HCT116 (cell line): Measurements from ENCODE around the gene SPTBN1. TPM values are rescaled to one million over a fixed set of nuclear protein-coding genes. Genes with fewer than 3 reads are reported as not detected.

Source experiments
- ATAC-seq: fragments of 200-7000 bp; cut with Tn5 transposase; 2 replicates; pipeline ENCODE4 v1.9.1; 2020; ENCODE audit warnings: mild to moderate bottlenecking, moderate library complexity
- BruUV-seq: library from RNA; stranded (reverse); fragments of 400-500 nt; replicated peaks from 2 replicates; lab custom pipeline; 2021; lab: Mats Ljungman, UMichigan
- CTCF ChIA-PET: fragments of 300-600 bp; sonication (Branson Sonifier 250); formaldehyde crosslinking; loops from one replicate; lab custom pipeline; 2021; ENCODE audit warnings: antibody characterized with exemption; lab: Charles Lee
- POLR2A ChIA-PET: fragments of 300-600, 350-600 bp; sonication (Branson Sonifier 250); formaldehyde crosslinking; loops from one replicate; lab custom pipeline; 2021; ENCODE audit warnings: antibody characterized with exemption; lab: Charles Lee
- RAD21 ChIA-PET, 2 experiments: fragments of 300-600 bp; sonication (Branson Sonifier 250); formaldehyde crosslinking; loops; one replicate each; lab custom pipeline; 2023; ENCODE audit warnings: low total read pairs in 2 of 2; ENCODE audit not compliant: uncharacterized antibody in 2 of 2, unreplicated experiment in 2 of 2, low non-redundant PET in 1 of 2; lab: Charles Lee
- DNase-seq: peaks from one replicate; pipeline ENCODE4 v3.0.0-alpha.2; 2010; ENCODE audit warnings: low read depth, low spot score
- H2AFZ ChIP-seq: fragments of 200-600 bp; shearing (Covaris generic), sonication (generic); 2 replicates; pipeline ENCODE4 v1.6.1; 2017; ENCODE audit warnings: low read depth, mixed run types, mixed read lengths, antibody characterized with exemption, low read length; ENCODE audit not compliant: poor library complexity, severe bottlenecking
- H3K27ac ChIP-seq: 2 replicates; pipeline ENCODE4 v1.5.1; 2012; ENCODE audit warnings: low read depth, low read length
- H3K27me3 ChIP-seq: fragments of 200-600 bp; sonication (generic); 2 replicates; pipeline ENCODE4 v1.6.1; 2016; ENCODE audit warnings: mixed run types, low read length, mixed read lengths; ENCODE audit not compliant: insufficient read depth
- H3K36me3 ChIP-seq, 2 experiments: fragments of 200-500 bp in 1 of 2; fragments of 200-600 bp in 1 of 2; sonication (Bioruptor generic) in 1 of 2; sonication (generic) in 1 of 2; 2 replicates each; pipeline versions ENCODE4 v1.5.1 to v1.6.1; 2014 to 2016; ENCODE audit warnings: low read length in 2 of 2, inconsistent platforms in 1 of 2, mixed read lengths in 1 of 2, mixed run types in 1 of 2; ENCODE audit not compliant: insufficient read depth in 2 of 2, control insufficient read depth in 1 of 2
- H3K4me1 ChIP-seq, 2 experiments: fragments of 200-600 bp in 1 of 2; sonication (generic) in 1 of 2; 2 replicates each; pipeline versions ENCODE4 v1.5.1 to v1.6.1; 2012 to 2017; ENCODE audit warnings: low read length in 2 of 2, inconsistent platforms in 1 of 2, mild to moderate bottlenecking in 1 of 2, mixed read lengths in 1 of 2, mixed run types in 1 of 2, moderate library complexity in 1 of 2; ENCODE audit not compliant: insufficient read depth in 2 of 2, control insufficient read depth in 1 of 2
- H3K4me2 ChIP-seq: fragments of 200-600 bp; sonication (generic); 2 replicates; pipeline ENCODE4 v1.6.1; 2017; ENCODE audit warnings: mixed run types, low read length, mixed read lengths
- H3K4me3 ChIP-seq, 2 experiments: fragments of 200-600 bp in 1 of 2; sonication (generic) in 1 of 2; replicated peaks in 1 of 2; 2 replicates each; pipeline ENCODE4 v1.5.1; 2011 to 2016; ENCODE audit warnings: low read length in 2 of 2, control low read depth in 1 of 2, low read depth in 1 of 2, mild to moderate bottlenecking in 1 of 2, mixed read lengths in 1 of 2, mixed run types in 1 of 2
- H3K79me2 ChIP-seq: fragments of 200-600 bp; sonication (generic); 2 replicates; pipeline ENCODE4 v1.6.1; 2017; ENCODE audit warnings: mild to moderate bottlenecking, mixed run types, low read length, moderate library complexity, mixed read lengths; ENCODE audit not compliant: insufficient read depth
- H3K9ac ChIP-seq: fragments of 200-600 bp; sonication (generic); 2 replicates; pipeline ENCODE4 v1.6.1; 2016; ENCODE audit warnings: low read length, mixed read lengths
- H3K9me2 ChIP-seq: fragments of 200-600 bp; sonication (generic), shearing (Covaris generic); 2 replicates; pipeline ENCODE4 v1.6.1; 2017; ENCODE audit warnings: mixed run types, mild to moderate bottlenecking, moderate library complexity; ENCODE audit not compliant: insufficient read depth
- H3K9me3 ChIP-seq, 2 experiments: fragments of 200-500 bp in 1 of 2; fragments of 200-600 bp in 1 of 2; sonication (Bioruptor generic) in 1 of 2; sonication (generic) in 1 of 2; 2 replicates each; pipeline ENCODE4 v1.6.1; 2014 to 2017; ENCODE audit warnings: low read length in 2 of 2, mixed read lengths in 2 of 2, inconsistent platforms in 1 of 2, low read depth in 1 of 2, mild to moderate bottlenecking in 1 of 2, mixed run types in 1 of 2, moderate library complexity in 1 of 2; ENCODE audit not compliant: control insufficient read depth in 1 of 2, insufficient read depth in 1 of 2
- H4K20me1 ChIP-seq: fragments of 200-600 bp; sonication (generic), shearing (Covaris generic); 2 replicates; pipeline ENCODE4 v1.6.1; 2017; ENCODE audit warnings: mixed run types, mild to moderate bottlenecking, moderate library complexity; ENCODE audit not compliant: insufficient read depth
- CBX3 ChIP-seq: IDR thresholded peaks from 2 replicates; pipeline ENCODE4 v1.6.1; 2012; ENCODE audit warnings: low read depth
- CEBPB ChIP-seq: IDR thresholded peaks from 2 replicates; pipeline ENCODE4 v1.6.1; 2012; ENCODE audit warnings: low read depth
- EZH2phosphoT487 ChIP-seq: fragments of 200-600 bp; IDR thresholded peaks from 2 replicates; pipeline ENCODE4 v1.6.1; 2018; ENCODE audit warnings: antibody characterized with exemption, borderline replicate concordance
- FOSL1 ChIP-seq: IDR thresholded peaks from 2 replicates; pipeline ENCODE4 v1.6.1; 2012; ENCODE audit warnings: low read depth
- JUND ChIP-seq: IDR thresholded peaks from 2 replicates; pipeline ENCODE4 v1.6.1; 2012
- POLR2A ChIP-seq: IDR thresholded peaks from 2 replicates; pipeline ENCODE4 v1.7.0; 2011; ENCODE audit warnings: borderline replicate concordance; ENCODE audit not compliant: insufficient read depth, insufficient read length; ENCODE audit errors: extremely low read depth
- POLR2AphosphoS5 ChIP-seq: IDR thresholded peaks from 2 replicates; pipeline ENCODE4 v1.6.1; 2011; ENCODE audit warnings: mild to moderate bottlenecking, low read depth, low read length, moderate library complexity
- SIN3A ChIP-seq: IDR thresholded peaks from 2 replicates; pipeline ENCODE4 v1.6.1; 2012; ENCODE audit warnings: low read depth
- SP1 ChIP-seq: IDR thresholded peaks from 2 replicates; pipeline ENCODE4 v1.6.1; 2012; ENCODE audit warnings: low read depth
- TCF7L2 ChIP-seq: IDR thresholded peaks from 2 replicates; pipeline ENCODE4 v1.7.0; 2011; ENCODE audit warnings: borderline replicate concordance, inconsistent platforms; ENCODE audit not compliant: insufficient read depth, insufficient read length; ENCODE audit errors: extremely low read depth
- ZFX ChIP-seq: fragments of 450-650 bp; IDR thresholded peaks from 2 replicates; pipeline ENCODE4 v1.6.1; 2017
- intact Hi-C: fragments of 100-400 bp; cut with micrococcal nuclease; formaldehyde crosslinking; loops from 2 replicates; pipeline ENCODE4 v1.10.0; 2022
- total RNA-seq: library from RNA; stranded (reverse); gene quantifications from one replicate; pipeline ENCODE4 v1.2.1, GENCODE V29; 2021; ENCODE audit not compliant: unreplicated experiment
- TF ChIP-seq, protein P1 (sequence below): IDR thresholded peaks from 2 replicates; pipeline ENCODE4 v1.6.1; 2012
- TF ChIP-seq, protein P2 (sequence below), 3 experiments: fragments of 200-600 bp in 1 of 3; sonication (generic) in 1 of 3; IDR thresholded peaks in 2 of 3; conservative IDR thresholded peaks in 1 of 3; 2 replicates each; pipeline ENCODE4 v1.5.1; 2012 to 2017; ENCODE audit warnings: low read depth in 2 of 3, low read length in 2 of 3, antibody characterized with exemption in 1 of 3, borderline replicate concordance in 1 of 3, control low read depth in 1 of 3, mild to moderate bottlenecking in 1 of 3, mixed read lengths in 1 of 3, mixed run types in 1 of 3, moderate library complexity in 1 of 3; ENCODE audit not compliant: insufficient read depth in 1 of 3
- TF ChIP-seq, protein P3 (sequence below): IDR thresholded peaks from 2 replicates; pipeline ENCODE4 v1.6.1; 2012

Gene SPTBN1
- total RNA-seq, 1 experiment from 2014 or later = 84.4 TPM

DNA sequence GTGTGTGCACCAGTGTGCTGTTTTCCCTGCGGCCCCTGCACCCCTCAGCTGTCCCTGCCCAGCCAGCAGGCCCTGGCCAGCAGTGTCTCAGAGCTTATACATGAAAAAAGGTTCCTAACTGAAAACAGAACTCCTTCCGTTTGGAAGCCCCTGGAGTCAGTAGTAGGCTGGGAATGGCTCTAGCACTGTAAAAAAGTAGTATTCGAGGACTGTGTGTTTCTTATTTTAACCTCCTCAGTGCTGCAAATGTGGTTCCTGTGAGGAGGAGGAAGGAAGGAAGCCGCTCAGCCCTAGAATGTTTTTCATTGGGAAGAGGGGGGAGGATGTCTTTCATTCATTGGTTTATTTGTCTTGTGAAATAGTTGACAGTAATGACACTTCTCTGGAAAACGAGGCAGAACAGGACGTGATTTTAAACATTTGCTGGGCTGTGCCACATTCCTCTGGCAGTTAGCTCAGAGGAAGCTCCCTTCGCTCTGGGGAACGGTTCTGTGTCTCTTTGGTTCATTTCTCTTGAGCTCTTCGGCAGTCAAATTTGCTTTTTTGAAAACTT is 103.5 kb downstream of the SPTBN1 start:
- Histone ChIP-seq H2AFZ (no peak overlapping the region), H4K20me1 (no peaks in the 10 kb centered on the region), H3K9me2 (no peaks in the 10 kb centered on the region), H3K4me3 (peak overlapping the region; percentile 77 to 94), H3K27me3 (no peaks in the 10 kb centered on the region), H3K9ac (peak overlapping the region; percentile 88), H3K36me3 (no peaks in the 10 kb centered on the region), H3K79me2 (peaks cover 65% of the 10 kb centered on the region), H3K4me1 (peaks cover 14 to 26% of the 10 kb centered on the region in 2 experiments), H3K27ac (peak overlapping the region; percentile 91), H3K9me3 (no peaks in the 10 kb centered on the region), H3K4me2 (peak overlapping the region; percentile 88)
- intact Hi-C loops = no loop called here
- BruUV-seq = no TSS peak
- TF ChIP-seq CBX3 (no peak), TCF7L2 (no peak), ZFX (no peak), CEBPB (0 out of 2 replicates have a peak, but pooled peaks have one; percentile 34), FOSL1 (no peak), JUND (no peak), POLR2A (no peak), EZH2phosphoT487 (no peak), POLR2AphosphoS5 (no peak), SIN3A (peak; percentile 76), SP1 (0 out of 2 replicates have a peak, but pooled peaks have one; percentile 11)
- TF ChIP-seq, protein P1, sequence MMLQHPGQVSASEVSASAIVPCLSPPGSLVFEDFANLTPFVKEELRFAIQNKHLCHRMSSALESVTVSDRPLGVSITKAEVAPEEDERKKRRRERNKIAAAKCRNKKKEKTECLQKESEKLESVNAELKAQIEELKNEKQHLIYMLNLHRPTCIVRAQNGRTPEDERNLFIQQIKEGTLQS = no peak
- TF ChIP-seq, protein P2, sequence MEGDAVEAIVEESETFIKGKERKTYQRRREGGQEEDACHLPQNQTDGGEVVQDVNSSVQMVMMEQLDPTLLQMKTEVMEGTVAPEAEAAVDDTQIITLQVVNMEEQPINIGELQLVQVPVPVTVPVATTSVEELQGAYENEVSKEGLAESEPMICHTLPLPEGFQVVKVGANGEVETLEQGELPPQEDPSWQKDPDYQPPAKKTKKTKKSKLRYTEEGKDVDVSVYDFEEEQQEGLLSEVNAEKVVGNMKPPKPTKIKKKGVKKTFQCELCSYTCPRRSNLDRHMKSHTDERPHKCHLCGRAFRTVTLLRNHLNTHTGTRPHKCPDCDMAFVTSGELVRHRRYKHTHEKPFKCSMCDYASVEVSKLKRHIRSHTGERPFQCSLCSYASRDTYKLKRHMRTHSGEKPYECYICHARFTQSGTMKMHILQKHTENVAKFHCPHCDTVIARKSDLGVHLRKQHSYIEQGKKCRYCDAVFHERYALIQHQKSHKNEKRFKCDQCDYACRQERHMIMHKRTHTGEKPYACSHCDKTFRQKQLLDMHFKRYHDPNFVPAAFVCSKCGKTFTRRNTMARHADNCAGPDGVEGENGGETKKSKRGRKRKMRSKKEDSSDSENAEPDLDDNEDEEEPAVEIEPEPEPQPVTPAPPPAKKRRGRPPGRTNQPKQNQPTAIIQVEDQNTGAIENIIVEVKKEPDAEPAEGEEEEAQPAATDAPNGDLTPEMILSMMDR (IDR thresholded peaks at IDR 0.05 in 2 of 3, conservative IDR thresholded peaks at IDR 0.05 in 1 of 3; ENCODE audit: borderline replicate concordance in 1 of 3, insufficient read depth in 1 of 3, low read depth in 2 of 3, low read length in 2 of 3) = no peak
- TF ChIP-seq, protein P3, sequence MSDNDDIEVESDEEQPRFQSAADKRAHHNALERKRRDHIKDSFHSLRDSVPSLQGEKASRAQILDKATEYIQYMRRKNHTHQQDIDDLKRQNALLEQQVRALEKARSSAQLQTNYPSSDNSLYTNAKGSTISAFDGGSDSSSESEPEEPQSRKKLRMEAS = no peak
- no peak for ATAC-seq
- ChIA-PET CTCF (interaction anchor here (0.6 to 1.1 kb wide), 2 partner anchors 81 to 453 kb away, joined by 3 read pairs; no protein-coding TSS in a partner anchor), POLR2A (interaction anchor here (0.6 to 1.5 kb wide), 4 partner anchors 10 to 1113 kb away, joined by 3 to 6 read pairs (median 4); no protein-coding TSS in a partner anchor), RAD21 (no interaction called here)
- DNase-seq = no peak
